ENCODE measurements around the gene SPEF1.

SPEF1 gene

GRCh38 chr20:3802524-3803239, 21.4 kb upstream of the SPEF1 start:
- H2BK5ac ChIP-seq (ENCODE audit: low read length), result no peak overlapping the region
- H3K9ac ChIP-seq (ENCODE audit: low read depth, low read length, poor library complexity), result no peak overlapping the region
- no peak overlapping the region for H4K91ac ChIP-seq (ENCODE audit: low read depth, low read length, poor library complexity)
- H3K18ac ChIP-seq (ENCODE audit: low read length), result no peak overlapping the region
- peaks cover 23 to 25% of the 10 kb centered on the region in 2 donors for H3K4me1 ChIP-seq (ENCODE audit: control insufficient read depth in 2 of 2, insufficient read depth in 1 of 2, low read depth in 1 of 2, low read length in 2 of 2)
- DNase-seq (ENCODE audit: low spot score), result no peak
- H2BK12ac ChIP-seq (ENCODE audit: low read length), result no peak overlapping the region
- H3K14ac ChIP-seq (ENCODE audit: low read length), result no peak overlapping the region
- no peak overlapping the region for H3K23ac ChIP-seq (ENCODE audit: low read depth, low read length, poor library complexity)
- H4K8ac ChIP-seq (ENCODE audit: low read depth, low read length), result no peak overlapping the region
- no peak overlapping the region for H2BK15ac ChIP-seq (ENCODE audit: low read length)
- H3K36me3 ChIP-seq (replicated peaks in 1 of 2; ENCODE audit: control insufficient read depth in 2 of 2, insufficient read depth in 2 of 2, low read length in 2 of 2), result peaks cover 26 to 59% of the 10 kb centered on the region in 2 donors
- no CpG with 5 or more reads among the region's 11 CpGs for WGBS, 2 donors (ENCODE audit: extremely low coverage in 2 of 2, insufficient read length in 2 of 2, insufficient replicate concordance in 1 of 2)
- no peak overlapping the region for H3K4me2 ChIP-seq (ENCODE audit: insufficient read depth, low read length, poor library complexity, severe bottlenecking)
- H3K27me3 ChIP-seq (ENCODE audit: control insufficient read depth in 3 of 3, insufficient read depth in 3 of 3, low read depth in 1 of 3, low read length in 3 of 3), result no peaks in the 10 kb centered on the region
- no peaks in the 10 kb centered on the region for H3K9me3 ChIP-seq (replicated peaks in 1 of 2; ENCODE audit: control insufficient read depth in 2 of 2, insufficient read depth in 1 of 2, low read depth in 1 of 2, low read length in 2 of 2)
- H3K79me1 ChIP-seq (ENCODE audit: low read depth, low read length), result peaks cover 3% of the 10 kb centered on the region
- H2BK120ac ChIP-seq (ENCODE audit: low read depth, low read length), result no peak overlapping the region
- no peak overlapping the region for H3K27ac ChIP-seq (replicated peaks; ENCODE audit: low read length)
- H3K4me3 ChIP-seq (ENCODE audit: low read length in 2 of 2), result no peak overlapping the region
- H2AFZ ChIP-seq (ENCODE audit: low read length), result no peak overlapping the region
- H2AK5ac ChIP-seq (ENCODE audit: low read depth, low read length), result no peak overlapping the region
- no peak overlapping the region for H3K4ac ChIP-seq (ENCODE audit: low read length)

GRCh38 chr20:3801846-3802245, 20.6 kb upstream of the SPEF1 start:
- peaks cover 26 to 59% of the 10 kb centered on the region in 2 donors for H3K36me3 ChIP-seq (replicated peaks in 1 of 2; ENCODE audit: control insufficient read depth in 2 of 2, insufficient read depth in 2 of 2, low read length in 2 of 2)
- no peak overlapping the region for H2BK12ac ChIP-seq (ENCODE audit: low read length)
- H2BK15ac ChIP-seq (ENCODE audit: low read length), result no peak overlapping the region
- H3K9ac ChIP-seq (ENCODE audit: low read depth, low read length, poor library complexity), result no peak overlapping the region
- no peak overlapping the region for H3K4me2 ChIP-seq (ENCODE audit: insufficient read depth, low read length, poor library complexity, severe bottlenecking)
- no peak overlapping the region for H3K27ac ChIP-seq (replicated peaks; ENCODE audit: low read length)
- H3K79me1 ChIP-seq (ENCODE audit: low read depth, low read length), result peaks cover 3% of the 10 kb centered on the region
- no peak overlapping the region for H3K4ac ChIP-seq (ENCODE audit: low read length)
- H4K8ac ChIP-seq (ENCODE audit: low read depth, low read length), result peak overlapping the region; percentile 6
- no peaks in the 10 kb centered on the region for H3K27me3 ChIP-seq (ENCODE audit: control insufficient read depth in 3 of 3, insufficient read depth in 3 of 3, low read depth in 1 of 3, low read length in 3 of 3)
- no peaks in the 10 kb centered on the region for H3K9me3 ChIP-seq (replicated peaks in 1 of 2; ENCODE audit: control insufficient read depth in 2 of 2, insufficient read depth in 1 of 2, low read depth in 1 of 2, low read length in 2 of 2)
- no peak overlapping the region for H3K14ac ChIP-seq (ENCODE audit: low read length)
- H2BK120ac ChIP-seq (ENCODE audit: low read depth, low read length), result no peak overlapping the region
- H2AFZ ChIP-seq (ENCODE audit: low read length), result no peak overlapping the region
- H2BK5ac ChIP-seq (ENCODE audit: low read length), result no peak overlapping the region
- H4K91ac ChIP-seq (ENCODE audit: low read depth, low read length, poor library complexity), result no peak overlapping the region
- peaks cover 27 to 30% of the 10 kb centered on the region in 2 donors for H3K4me1 ChIP-seq (ENCODE audit: control insufficient read depth in 2 of 2, insufficient read depth in 1 of 2, low read depth in 1 of 2, low read length in 2 of 2)
- H2AK5ac ChIP-seq (ENCODE audit: low read depth, low read length), result peak overlapping the region; percentile 47
- DNase-seq (ENCODE audit: low spot score), result no peak
- H3K23ac ChIP-seq (ENCODE audit: low read depth, low read length, poor library complexity), result peak overlapping the region; percentile 48
- no peak overlapping the region for H3K18ac ChIP-seq (ENCODE audit: low read length)
- no CpG with 5 or more reads among the region's 13 CpGs for WGBS, 2 donors (ENCODE audit: extremely low coverage in 2 of 2, insufficient read length in 2 of 2, insufficient replicate concordance in 1 of 2)
- H3K4me3 ChIP-seq (ENCODE audit: low read length in 2 of 2), result no peak overlapping the region

GRCh38 chr20:3801299-3801698, 20.1 kb upstream of the SPEF1 start:
- Histone ChIP-seq H2BK120ac (ENCODE audit: low read depth, low read length) (no peak overlapping the region), H2BK12ac (ENCODE audit: low read length) (no peak overlapping the region), H3K27ac (replicated peaks; ENCODE audit: low read length) (no peak overlapping the region), H3K18ac (ENCODE audit: low read length) (no peak overlapping the region), H3K9ac (ENCODE audit: low read depth, low read length, poor library complexity) (no peak overlapping the region), H3K14ac (ENCODE audit: low read length) (no peak overlapping the region), H3K79me1 (ENCODE audit: low read depth, low read length) (peaks cover 6% of the 10 kb centered on the region), H2AK5ac (ENCODE audit: low read depth, low read length) (no peak overlapping the region), H3K4me1 (ENCODE audit: control insufficient read depth in 2 of 2, insufficient read depth in 1 of 2, low read depth in 1 of 2, low read length in 2 of 2) (peaks cover 31 to 35% of the 10 kb centered on the region in 2 donors), H3K4ac (ENCODE audit: low read length) (no peak overlapping the region), H3K4me3 (ENCODE audit: low read length in 2 of 2) (no peak overlapping the region), H3K9me3 (replicated peaks in 1 of 2; ENCODE audit: control insufficient read depth in 2 of 2, insufficient read depth in 1 of 2, low read depth in 1 of 2, low read length in 2 of 2) (no peaks in the 10 kb centered on the region), H3K36me3 (replicated peaks in 1 of 2; ENCODE audit: control insufficient read depth in 2 of 2, insufficient read depth in 2 of 2, low read length in 2 of 2) (peaks cover 26 to 59% of the 10 kb centered on the region in 2 donors), H3K27me3 (ENCODE audit: control insufficient read depth in 3 of 3, insufficient read depth in 3 of 3, low read depth in 1 of 3, low read length in 3 of 3) (peaks cover 0 to 2% (median 0%) of the 10 kb centered on the region in 3 experiments), H3K23ac (ENCODE audit: low read depth, low read length, poor library complexity) (no peak overlapping the region), H4K91ac (ENCODE audit: low read depth, low read length, poor library complexity) (no peak overlapping the region), H2AFZ (ENCODE audit: low read length) (no peak overlapping the region), H3K4me2 (ENCODE audit: insufficient read depth, low read length, poor library complexity, severe bottlenecking) (no peak overlapping the region), H2BK5ac (ENCODE audit: low read length) (no peak overlapping the region), H4K8ac (ENCODE audit: low read depth, low read length) (no peak overlapping the region), H2BK15ac (ENCODE audit: low read length) (no peak overlapping the region)
- no peak for DNase-seq (ENCODE audit: low spot score)
- WGBS, 2 donors (ENCODE audit: extremely low coverage in 2 of 2, insufficient read length in 2 of 2, insufficient replicate concordance in 1 of 2), result no CpG with 5 or more reads among the region's 4 CpGs

- Histone ChIP-seq H2AFZ (ENCODE audit: low read length) (no peak overlapping the region), H2BK12ac (ENCODE audit: low read length) (peak overlapping the region; percentile 99), H3K36me3 (replicated peaks in 1 of 2; ENCODE audit: control insufficient read depth in 2 of 2, insufficient read depth in 2 of 2, low read length in 2 of 2) (peaks cover 26 to 56% of the 10 kb centered on the region in 2 donors), H3K4me1 (ENCODE audit: control insufficient read depth in 2 of 2, insufficient read depth in 1 of 2, low read depth in 1 of 2, low read length in 2 of 2) (peaks cover 31 to 36% of the 10 kb centered on the region in 2 donors), H3K23ac (ENCODE audit: low read depth, low read length, poor library complexity) (no peak overlapping the region), H2BK120ac (ENCODE audit: low read depth, low read length) (peak overlapping the region; percentile 9), H4K91ac (ENCODE audit: low read depth, low read length, poor library complexity) (no peak overlapping the region), H3K9me3 (replicated peaks in 1 of 2; ENCODE audit: control insufficient read depth in 2 of 2, insufficient read depth in 1 of 2, low read depth in 1 of 2, low read length in 2 of 2) (no peaks in the 10 kb centered on the region), H3K14ac (ENCODE audit: low read length) (no peak overlapping the region), H3K27ac (replicated peaks; ENCODE audit: low read length) (no peak overlapping the region), H3K4me2 (ENCODE audit: insufficient read depth, low read length, poor library complexity, severe bottlenecking) (no peak overlapping the region), H3K18ac (ENCODE audit: low read length) (peak overlapping the region; percentile 96), H3K4me3 (ENCODE audit: low read length in 2 of 2) (no peak overlapping the region), H3K79me1 (ENCODE audit: low read depth, low read length) (peaks cover 7% of the 10 kb centered on the region), H4K8ac (ENCODE audit: low read depth, low read length) (no peak overlapping the region), H2BK5ac (ENCODE audit: low read length) (peak overlapping the region; percentile 22), H3K4ac (ENCODE audit: low read length) (no peak overlapping the region), H2BK15ac (ENCODE audit: low read length) (peak overlapping the region; percentile 77), H3K9ac (ENCODE audit: low read depth, low read length, poor library complexity) (no peak overlapping the region), H2AK5ac (ENCODE audit: low read depth, low read length) (peak overlapping the region; percentile 49), H3K27me3 (ENCODE audit: control insufficient read depth in 3 of 3, insufficient read depth in 3 of 3, low read depth in 1 of 3, low read length in 3 of 3) (peaks cover 0 to 2% (median 0%) of the 10 kb centered on the region in 3 experiments)
- WGBS, 2 donors (ENCODE audit: extremely low coverage in 2 of 2, insufficient read length in 2 of 2, insufficient replicate concordance in 1 of 2), result no CpG with 5 or more reads among the region's 8 CpGs
- DNase-seq (ENCODE audit: low spot score), result no peak
Measured at GRCh38 chr20:3800878-3801260, 19.6 kb upstream of the SPEF1 start.
